SK-MEL-5 (cell line): Measurements from ENCODE around the gene CDK6. TPM values are rescaled to one million over a fixed set of nuclear protein-coding genes. Genes with fewer than 3 reads are reported as not detected.
A peak's percentile ranks its signal among the peaks of the same experiment; 100 is the strongest.

Source experiments
- DNase-seq: peaks from one replicate; pipeline ENCODE4 v3.0.0-alpha.2; 2016; ENCODE audit warnings: low read depth, low spot score
- in situ Hi-C: cut with HindIII; loops from 2 replicates; pipeline ENCODE4 v1.10.0; 2016; ENCODE audit warnings: low sequenced_read_pairs, high pct_unique_total_duplicates, low pct_unique_long_range_greater_than_20kb
- total RNA-seq: library from RNA; depleted of rRNA; stranded (reverse); fragments of >200 nt; shearing (Covaris generic); gene quantifications from 2 replicates; pipeline ENCODE4 v1.2.3, GENCODE V29; 2014

CDK6 gene
- total RNA-seq, 1 experiment from 2014 or later = 26.9 TPM

DNA sequence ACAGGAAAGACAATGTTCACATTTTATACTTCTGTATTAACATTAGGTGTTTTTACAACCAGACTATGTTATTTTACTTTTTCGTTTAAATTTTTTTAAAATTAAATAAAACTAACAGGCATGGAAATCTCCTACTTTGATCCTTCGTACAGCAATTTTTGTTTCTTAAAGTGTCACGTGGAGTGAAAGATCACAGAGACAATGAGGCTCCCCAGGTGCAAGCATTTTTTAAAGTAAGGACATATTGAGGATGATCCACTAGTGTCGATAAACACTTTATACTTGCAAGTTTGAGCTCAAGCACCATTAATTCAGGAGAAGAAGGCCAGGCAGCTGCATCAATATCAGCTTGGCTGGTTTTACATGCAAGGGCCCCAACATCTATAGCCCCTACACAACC, 177.7 kb downstream of the CDK6 start:
- DNase-seq = no peak
- in situ Hi-C loops = no loop called here

DNA sequence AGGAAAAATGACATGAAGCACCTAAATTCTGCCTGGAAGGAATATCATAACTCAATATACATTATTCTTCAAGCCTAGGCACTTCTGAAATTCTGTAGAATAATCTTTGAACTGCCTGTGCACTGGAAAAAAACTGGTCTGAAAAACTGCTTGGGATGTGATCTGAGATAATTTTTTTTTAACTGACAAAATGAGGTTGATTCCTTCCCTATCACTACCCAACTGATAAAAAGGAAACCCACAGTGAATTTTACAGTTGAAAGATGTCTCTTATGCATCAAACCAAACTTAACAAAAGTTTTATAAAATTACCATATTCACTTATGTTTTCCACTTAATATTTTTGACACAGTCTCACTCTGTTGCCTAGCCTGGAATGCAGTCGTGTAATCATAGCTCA, 179.0 kb downstream of the CDK6 start:
- DNase-seq = no peak
- in situ Hi-C loops = no loop called here

- in situ Hi-C loops = no loop called here
- no peak for DNase-seq
Observed at GRCh38 chr7:92656121-92656520, 180.3 kb downstream of the CDK6 start.

DNA sequence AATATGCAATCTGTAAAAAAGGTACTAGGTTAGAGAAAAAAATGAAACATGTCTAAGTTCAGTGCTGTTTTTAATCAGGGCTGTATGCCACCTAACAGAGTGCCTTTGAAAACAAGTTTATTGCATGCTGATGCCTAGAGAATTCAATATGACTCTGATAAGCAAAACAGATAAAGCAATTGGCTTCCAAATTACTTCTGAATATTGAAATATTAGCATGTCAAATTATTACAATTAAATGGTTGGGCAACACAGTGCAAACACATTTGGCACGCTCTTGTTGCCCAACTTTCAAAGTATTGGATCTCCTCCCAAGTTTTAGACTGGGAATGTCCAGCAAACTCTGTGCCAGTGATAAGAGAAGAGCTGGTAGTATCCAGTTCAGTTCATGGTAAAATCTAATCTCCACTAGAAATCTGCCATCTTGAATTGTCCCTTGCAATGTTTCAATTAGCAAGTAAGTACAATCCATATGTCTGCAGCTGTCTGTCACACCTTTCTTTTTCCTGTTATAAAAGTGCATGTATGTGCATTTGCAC, 181.0 kb downstream of the CDK6 start:
- DNase-seq = no peak
- in situ Hi-C loops = no loop called here

- in situ Hi-C loops = no loop called here
- DNase-seq = no peak
Observed at GRCh38 chr7:92653136-92653535, 183.2 kb downstream of the CDK6 start.

DNA sequence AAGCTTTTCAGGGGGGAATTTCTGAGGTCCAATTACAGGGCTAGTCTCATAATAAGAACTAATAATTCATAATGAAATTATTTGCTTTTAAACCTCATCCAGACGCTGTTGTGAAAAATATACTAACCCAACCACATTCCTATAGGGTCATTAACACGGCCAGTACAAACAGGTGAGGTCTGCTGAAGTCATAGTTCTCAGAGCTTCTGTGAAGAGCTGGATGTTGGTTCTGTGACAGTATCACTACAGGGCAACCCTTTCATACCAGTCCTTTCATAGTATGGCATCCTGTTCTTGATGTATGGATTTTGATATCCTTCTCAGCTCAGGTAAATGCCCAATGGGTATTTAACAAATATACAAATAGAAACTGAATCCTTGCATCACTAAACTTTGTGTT, 183.8 kb downstream of the CDK6 start:
- DNase-seq = no peak
- in situ Hi-C loops = no loop called here

- in situ Hi-C loops = no loop called here
- no peak for DNase-seq
Observed at GRCh38 chr7:92650391-92650790, 186.0 kb downstream of the CDK6 start.

GRCh38 chr7:92648067-92648466, 188.3 kb downstream of the CDK6 start:
- in situ Hi-C loops = no loop called here
- DNase-seq = no peak

- in situ Hi-C loops = no loop called here
- no peak for DNase-seq
Observed at GRCh38 chr7:92647652-92648051, 188.7 kb downstream of the CDK6 start.

GRCh38 chr7:92647011-92647625, 189.3 kb downstream of the CDK6 start:
- in situ Hi-C loops = no loop called here
- no peak for DNase-seq

DNA sequence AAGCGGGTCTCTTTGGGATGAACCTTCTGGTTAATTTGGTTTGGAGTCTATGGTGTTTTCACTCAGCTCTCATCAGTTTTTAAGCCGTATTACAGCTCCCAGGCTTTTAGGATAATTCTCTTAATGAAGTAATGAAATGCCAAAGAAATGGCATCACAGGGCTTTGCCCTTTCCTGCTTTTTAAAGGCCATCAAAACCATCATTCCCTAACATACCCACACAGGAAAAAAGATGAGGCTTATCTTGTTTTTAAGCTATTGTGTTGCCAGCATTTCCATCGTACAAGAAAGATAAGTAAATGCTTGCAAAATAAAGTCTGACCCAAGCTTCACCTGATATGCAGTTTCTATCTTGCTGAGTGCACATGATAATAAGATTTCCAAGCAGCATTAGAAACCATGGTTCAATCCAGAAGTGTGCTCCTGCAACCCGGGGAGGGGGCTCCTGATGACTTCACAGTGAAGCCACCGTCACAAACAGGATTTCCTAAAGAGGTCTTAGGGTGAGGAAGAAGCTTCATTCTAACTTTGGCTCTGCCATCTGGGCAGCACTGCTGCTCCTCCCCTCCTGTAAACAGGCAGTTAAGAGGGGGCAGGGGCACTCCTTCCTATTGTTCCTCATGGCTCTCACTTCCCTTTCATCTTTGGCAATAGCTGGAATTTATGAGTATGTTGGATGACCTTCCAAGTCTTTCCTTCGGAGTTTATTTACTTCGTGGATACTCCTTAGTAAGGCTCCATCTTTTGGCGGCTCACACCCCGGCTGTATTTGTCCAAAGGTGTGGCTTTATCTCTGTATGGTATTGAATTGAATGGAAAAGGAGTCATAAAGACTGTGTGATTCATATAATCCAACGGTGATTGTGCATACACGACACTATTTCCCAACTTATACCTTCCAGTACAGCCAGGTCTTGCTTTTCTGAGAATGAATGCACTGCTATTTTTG, 191.0 kb downstream of the CDK6 start:
- in situ Hi-C loops = no loop called here
- no peak for DNase-seq

DNA sequence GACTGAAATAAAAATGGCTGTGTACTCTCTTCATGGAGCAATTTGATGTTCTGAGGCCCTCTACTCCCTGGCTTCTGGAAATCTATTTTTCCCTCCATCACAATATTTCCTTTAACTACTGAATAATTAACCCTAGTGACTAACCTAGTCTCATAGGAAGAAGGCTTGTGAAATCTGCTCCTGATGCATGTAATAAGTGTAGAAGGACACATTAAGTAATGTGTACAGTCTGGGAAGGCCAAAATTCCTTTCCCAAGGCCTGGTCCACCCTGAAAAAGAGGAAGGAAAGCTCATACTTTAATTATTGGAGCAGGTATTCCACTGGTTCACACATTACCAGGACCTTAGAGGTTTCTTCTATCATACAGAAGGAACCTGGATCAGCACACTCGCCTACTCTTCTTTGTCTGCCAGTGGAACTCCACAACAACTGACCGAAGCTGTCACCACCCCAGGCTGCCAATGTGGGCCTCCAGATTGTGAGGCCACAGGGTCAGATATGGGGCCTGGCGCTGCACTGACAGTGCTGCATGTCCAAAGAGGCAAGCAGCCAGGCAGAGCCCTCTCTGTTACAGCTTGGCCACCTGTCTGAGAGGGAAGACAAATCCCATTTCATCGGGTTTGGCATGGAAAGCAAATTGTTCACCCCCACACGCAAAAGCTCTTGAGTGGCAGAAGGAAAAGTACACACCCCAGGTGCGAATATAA, 191.8 kb downstream of the CDK6 start:
- in situ Hi-C loops = no loop called here
- no peak for DNase-seq

DNA sequence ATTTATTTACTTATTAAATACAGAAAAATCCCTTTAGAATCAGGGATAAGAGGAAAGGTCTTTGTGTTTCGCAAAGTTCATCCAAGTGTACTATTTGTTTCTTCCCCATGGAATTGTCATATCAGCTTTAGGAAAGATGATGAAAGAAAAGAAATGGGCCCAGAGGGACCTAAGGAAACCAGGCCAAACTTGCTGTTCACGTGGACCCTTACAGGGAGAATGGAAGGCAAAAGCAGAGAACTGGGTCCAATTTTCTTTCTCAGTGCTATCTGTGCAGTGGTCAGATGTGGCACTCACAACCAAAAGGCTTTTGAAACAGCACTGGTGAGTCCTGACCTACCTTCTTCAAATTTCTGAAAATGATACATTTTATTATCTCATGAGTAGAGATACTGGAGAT, 192.6 kb downstream of the CDK6 start:
- in situ Hi-C loops = no loop called here
- no peak for DNase-seq

DNA sequence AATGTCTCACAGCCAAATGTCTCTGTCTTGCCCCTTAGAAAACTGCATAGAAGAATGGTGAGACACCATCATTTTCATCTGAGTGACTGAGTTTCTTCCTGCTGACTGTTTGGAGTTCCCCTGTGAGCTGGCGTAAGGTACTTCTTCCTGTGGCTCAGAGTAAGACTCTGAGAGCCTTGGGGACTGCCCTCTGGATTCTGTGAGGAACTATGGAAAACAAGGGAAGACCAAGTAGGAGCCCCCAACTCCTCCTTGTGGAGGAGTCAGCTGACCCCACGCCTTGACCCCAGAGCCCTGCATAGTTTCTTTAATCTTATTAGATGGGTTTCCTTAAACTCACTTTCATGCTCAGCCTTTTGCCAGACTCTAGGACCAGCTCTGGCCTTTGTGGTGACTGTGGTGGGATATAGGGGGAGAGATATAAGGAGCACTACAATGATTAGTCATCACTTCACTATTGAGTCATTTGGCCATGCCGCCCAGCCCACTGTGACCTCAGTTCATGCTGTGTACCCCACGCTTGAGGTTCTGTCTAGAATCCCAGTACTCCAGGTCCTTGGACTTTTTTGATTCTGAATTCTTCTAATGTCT, 194.4 kb downstream of the CDK6 start:
- DNase-seq = no peak
- in situ Hi-C loops = no loop called here

DNA sequence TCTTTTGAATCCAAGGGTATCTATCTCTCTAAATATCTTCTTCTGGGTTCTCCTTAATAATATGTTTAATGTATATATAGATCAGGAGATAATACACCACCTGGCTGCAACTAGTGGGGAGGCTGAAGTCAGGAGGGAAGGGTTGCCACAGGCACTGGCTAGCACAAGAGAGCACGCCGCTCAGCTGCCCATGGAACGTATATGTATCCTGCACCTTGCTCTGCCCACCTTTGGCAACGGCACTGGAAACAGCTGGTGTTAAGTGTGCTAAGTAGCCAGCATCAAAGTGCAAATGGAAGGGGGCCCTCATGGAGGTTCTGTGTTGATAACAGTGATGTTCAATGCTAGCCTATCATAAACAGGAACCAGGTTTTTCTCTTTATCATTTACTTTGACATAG, 196.4 kb downstream of the CDK6 start:
- in situ Hi-C loops = no loop called here
- DNase-seq = no peak

- DNase-seq = peak; percentile 80
- in situ Hi-C loops = no loop called here
Observed at GRCh38 chr7:92639213-92639896, 197.0 kb downstream of the CDK6 start.

- in situ Hi-C loops = no loop called here
- DNase-seq = no peak
Observed at GRCh38 chr7:92636018-92636560, 200.3 kb downstream of the CDK6 start.
